ENCODE data around the gene NDOR1.
A peak's percentile ranks its signal among the peaks of the same experiment; 100 is the strongest.

The NDOR1 gene

GRCh38 chr9:137167747-137168572, 37.5 kb upstream of the NDOR1 start:
- DNase-seq = no peak

GRCh38 chr9:137168573-137168903, 37.0 kb upstream of the NDOR1 start:
- DNase-seq = no peak

- DNase-seq = peak; percentile 66
These were observed 36.3 kb upstream of the NDOR1 start for GRCh38 chr9:137168904-137169856.

GRCh38 chr9:137169896-137170358, 35.6 kb upstream of the NDOR1 start, which contains the start of gene LRRC26:
TSS of gene LRRC26 (minus strand) at chr9:137170051. CDS start at chr9:137169943, 108 bp downstream.
- DNase-seq = no peak

GRCh38 chr9:137170486-137171148, 34.9 kb upstream of the NDOR1 start:
- no peak for DNase-seq

- no peak for DNase-seq
These were observed 34.2 kb upstream of the NDOR1 start for GRCh38 chr9:137171149-137171900.

GRCh38 chr9:137172901-137173795, 32.4 kb upstream of the NDOR1 start:
- DNase-seq = peak; percentile 57

GRCh38 chr9:137173796-137174664, 31.5 kb upstream of the NDOR1 start:
- DNase-seq = no peak

- DNase-seq = no peak
These were observed 30.7 kb upstream of the NDOR1 start for GRCh38 chr9:137174722-137175293.

- DNase-seq = no peak
These were observed 30.0 kb upstream of the NDOR1 start for GRCh38 chr9:137175345-137175961.

GRCh38 chr9:137176302-137177182, 29.0 kb upstream of the NDOR1 start:
- no peak for DNase-seq

- DNase-seq = no peak
These were observed 27.1 kb upstream of the NDOR1 start for GRCh38 chr9:137178201-137178938.

GRCh38 chr9:137178939-137179630, 26.4 kb upstream of the NDOR1 start:
- DNase-seq = no peak

GRCh38 chr9:137179761-137180160, 25.7 kb upstream of the NDOR1 start:
- DNase-seq = no peak

- no peak for DNase-seq
These were observed 25.0 kb upstream of the NDOR1 start for GRCh38 chr9:137180491-137180890.

GRCh38 chr9:137181680-137182079, 23.8 kb upstream of the NDOR1 start:
- DNase-seq = no peak

GRCh38 chr9:137182836-137183235, 22.7 kb upstream of the NDOR1 start:
- DNase-seq = no peak

Measured in NCI-H524 treated with DMSO at 0.1 percent for 48 hours (cell line).